HG03378 (cell line): Measurements from ENCODE around the gene TRAF1.

Experiments used
- ATAC-seq: cut with Tn5 transposase; IDR thresholded peaks from one replicate; pipeline ENCODE4 v1.9.1; 2021; ENCODE audit warnings: mild to moderate bottlenecking, moderate library complexity; ENCODE audit not compliant: unreplicated experiment

TRAF1 gene

GRCh38 chr9:120924698-120925534, 1.7 kb downstream of the TRAF1 start:
- ATAC-seq, result no peak

- ATAC-seq, result no peak
Measured at GRCh38 chr9:120923620-120924328, 2.8 kb downstream of the TRAF1 start.

GRCh38 chr9:120922404-120923195, 4.0 kb downstream of the TRAF1 start:
- ATAC-seq, result no peak

GRCh38 chr9:120921661-120922181, 4.9 kb downstream of the TRAF1 start:
- ATAC-seq, result no peak

GRCh38 chr9:120920806-120921178, 5.8 kb downstream of the TRAF1 start:
- ATAC-seq, result no peak

- ATAC-seq, result no peak
Measured at GRCh38 chr9:120919843-120920805, 6.5 kb downstream of the TRAF1 start.

- no peak for ATAC-seq
Measured at GRCh38 chr9:120918931-120919842, 7.4 kb downstream of the TRAF1 start.

- ATAC-seq, result no peak
Measured at GRCh38 chr9:120917929-120918762, 8.4 kb downstream of the TRAF1 start.

GRCh38 chr9:120916991-120917880, 9.4 kb downstream of the TRAF1 start:
- no peak for ATAC-seq

GRCh38 chr9:120916588-120916987, 10.0 kb downstream of the TRAF1 start:
- ATAC-seq, result no peak

- no peak for ATAC-seq
Measured at GRCh38 chr9:120915854-120916470, 10.6 kb downstream of the TRAF1 start.

GRCh38 chr9:120914953-120915352, 11.6 kb downstream of the TRAF1 start:
- ATAC-seq, result no peak

GRCh38 chr9:120914396-120914795, 12.2 kb downstream of the TRAF1 start:
- no peak for ATAC-seq

- no peak for ATAC-seq
Measured at GRCh38 chr9:120913647-120914264, 12.8 kb downstream of the TRAF1 start.

GRCh38 chr9:120912958-120913646, 13.5 kb downstream of the TRAF1 start:
- no peak for ATAC-seq
